IMR-90 (cell line): Measurements from ENCODE around the gene MED6. TPM values are rescaled to one million over a fixed set of nuclear protein-coding genes. Genes with fewer than 3 reads are reported as not detected.

Experiments
- ATAC-seq: fragments of 200-7000 bp; cut with Tn5 transposase; 2 replicates; pipeline ENCODE4 v1.9.1; 2020; ENCODE audit warnings: low read depth, mild to moderate bottlenecking, moderate library complexity
- BruUV-seq: library from RNA; stranded (reverse); fragments of 400-500 nt; replicated peaks from 2 replicates; lab custom pipeline; 2021; lab: Mats Ljungman, UMichigan
- CTCF ChIA-PET: fragments of 300-600 bp; formaldehyde crosslinking; extraction: SDS; loops from one replicate; lab custom pipeline; 2021; ENCODE audit warnings: antibody characterized with exemption; lab: Yijun Ruan, JAX
- POLR2A ChIA-PET: fragments of 300-600 bp; sonication (Branson Sonifier 250); formaldehyde crosslinking; loops from one replicate; lab custom pipeline; 2022; ENCODE audit warnings: antibody characterized with exemption; ENCODE audit not compliant: unreplicated experiment; lab: Charles Lee
- DNase-seq: peaks from one replicate; pipeline ENCODE4 v3.0.0; 2013
- H2AFZ ChIP-seq: replicated peaks from 2 replicates; pipeline ENCODE3; 2013; ENCODE audit warnings: low read length, mild to moderate bottlenecking; ENCODE audit not compliant: poor library complexity
- H2AK5ac ChIP-seq: 2 replicates; pipeline ENCODE4 v1.6.1; 2013; ENCODE audit warnings: low read depth, low read length, inconsistent platforms
- H2AK9ac ChIP-seq: replicated peaks from 2 replicates; pipeline ENCODE3; 2013; ENCODE audit warnings: mild to moderate bottlenecking, low read depth, low read length, moderate library complexity; ENCODE audit not compliant: poor library complexity
- H2BK120ac ChIP-seq: 2 replicates; pipeline ENCODE4 v1.6.1; 2013; ENCODE audit warnings: low read depth, low read length, inconsistent platforms
- H2BK15ac ChIP-seq: 3 replicates; pipeline ENCODE4 v1.6.1; 2013; ENCODE audit warnings: low read depth, low read length, inconsistent platforms
- H2BK20ac ChIP-seq: 2 replicates; pipeline ENCODE4 v1.6.1; 2013; ENCODE audit warnings: low read depth, mild to moderate bottlenecking, inconsistent platforms, low read length, moderate library complexity
- H2BK5ac ChIP-seq: 2 replicates; pipeline ENCODE4 v1.6.1; 2013; ENCODE audit warnings: mild to moderate bottlenecking, low read depth, low read length, inconsistent platforms; ENCODE audit not compliant: poor library complexity, severe bottlenecking
- H3K14ac ChIP-seq: replicated peaks from 2 replicates; pipeline ENCODE4 v1.6.1; 2013; ENCODE audit warnings: low read depth, low read length, inconsistent platforms
- H3K18ac ChIP-seq: 2 replicates; pipeline ENCODE4 v1.6.1; 2013; ENCODE audit warnings: low read depth, low read length, control low read depth
- H3K23ac ChIP-seq: 2 replicates; pipeline ENCODE4 v1.6.1; 2013; ENCODE audit warnings: low read depth, low read length, inconsistent platforms
- H3K27ac ChIP-seq: 2 replicates; pipeline ENCODE4 v1.5.1; 2013; ENCODE audit warnings: mild to moderate bottlenecking, control low read depth, low read length; ENCODE audit not compliant: insufficient read depth
- H3K27me3 ChIP-seq: 2 replicates; pipeline ENCODE4 v1.6.1; 2013; ENCODE audit warnings: low read length; ENCODE audit not compliant: control insufficient read depth, insufficient read depth
- H3K36me3 ChIP-seq: 2 replicates; pipeline ENCODE4 v1.6.1; 2013; ENCODE audit warnings: low read length, mixed read lengths; ENCODE audit not compliant: control insufficient read depth, insufficient read depth
- H3K4ac ChIP-seq: 2 replicates; pipeline ENCODE4 v1.6.1; 2013; ENCODE audit warnings: low read depth, low read length, inconsistent platforms
- H3K4me1 ChIP-seq: 2 replicates; pipeline ENCODE4 v1.6.1; 2013; ENCODE audit warnings: low read length, mixed read lengths; ENCODE audit not compliant: control insufficient read depth, insufficient read depth
- H3K4me2 ChIP-seq: 2 replicates; pipeline ENCODE4 v1.6.1; 2013; ENCODE audit warnings: low read depth, mild to moderate bottlenecking, control low read depth, low read length, moderate library complexity
- H3K4me3 ChIP-seq: 2 replicates; pipeline ENCODE4 v1.5.1; 2013; ENCODE audit warnings: low read depth, mild to moderate bottlenecking, control low read depth, low read length, moderate library complexity; ENCODE audit not compliant: insufficient read depth
- H3K56ac ChIP-seq: 2 replicates; pipeline ENCODE4 v1.6.1; 2013; ENCODE audit warnings: low read length, inconsistent platforms; ENCODE audit not compliant: insufficient read depth; ENCODE audit errors: extremely low read depth
- H3K79me1 ChIP-seq, 2 experiments: 2 replicates each; pipeline ENCODE4 v1.6.1; 2013; ENCODE audit warnings: low read length in 2 of 2, inconsistent platforms in 1 of 2, low read depth in 1 of 2
- H3K9ac ChIP-seq: 2 replicates; pipeline ENCODE4 v1.6.1; 2013; ENCODE audit warnings: low read depth, low read length, control low read depth
- H3K9me1 ChIP-seq: 2 replicates; pipeline ENCODE4 v1.6.1; 2013; ENCODE audit warnings: low read length, inconsistent platforms; ENCODE audit not compliant: insufficient read depth
- H3K9me3 ChIP-seq: 2 replicates; pipeline ENCODE4 v1.6.1; 2013; ENCODE audit warnings: low read length; ENCODE audit not compliant: control insufficient read depth, insufficient read depth
- H4K20me1 ChIP-seq: 2 replicates; pipeline ENCODE4 v1.6.1; 2013; ENCODE audit warnings: low read length, inconsistent platforms; ENCODE audit not compliant: insufficient read depth
- H4K5ac ChIP-seq: 2 replicates; pipeline ENCODE4 v1.6.1; 2013; ENCODE audit warnings: mild to moderate bottlenecking, low read depth, low read length, control low read depth
- H4K8ac ChIP-seq, 2 experiments: 2 replicates each; pipeline ENCODE4 v1.6.1; 2013; ENCODE audit warnings: low read depth in 2 of 2, low read length in 2 of 2, control low read depth in 1 of 2, inconsistent platforms in 1 of 2
- H4K91ac ChIP-seq: 2 replicates; pipeline ENCODE4 v1.6.1; 2013; ENCODE audit warnings: low read depth, low read length, inconsistent platforms; ENCODE audit not compliant: insufficient read depth
- BHLHE40 ChIP-seq: fragments of 150-350 bp; IDR thresholded peaks from 2 replicates; pipeline ENCODE4 v1.6.1; 2016; ENCODE audit warnings: mild to moderate bottlenecking, low read depth, low read length
- CEBPB ChIP-seq: IDR thresholded peaks from 2 replicates; pipeline ENCODE4 v1.6.1; 2012; ENCODE audit warnings: low read depth, low read length, improper control_type of control experiment
- CHD1 ChIP-seq: IDR thresholded peaks from 2 replicates; pipeline ENCODE4 v1.6.1; 2012; ENCODE audit warnings: low read depth, low read length, improper control_type of control experiment
- MAFK ChIP-seq: IDR thresholded peaks from 2 replicates; pipeline ENCODE4 v1.6.1; 2012; ENCODE audit warnings: low read depth, low read length, improper control_type of control experiment
- MAZ ChIP-seq: IDR thresholded peaks from 2 replicates; pipeline ENCODE4 v1.6.1; 2012; ENCODE audit warnings: low read depth, mild to moderate bottlenecking, low read length, improper control_type of control experiment, moderate library complexity, borderline replicate concordance
- MXI1 ChIP-seq: IDR thresholded peaks from 2 replicates; pipeline ENCODE4 v1.6.1; 2012; ENCODE audit warnings: low read depth, mild to moderate bottlenecking, low read length, moderate library complexity, borderline replicate concordance
- NFE2L2 ChIP-seq: fragments of 150-350 bp; IDR thresholded peaks from 2 replicates; pipeline ENCODE4 v1.6.1; 2016; ENCODE audit warnings: low read depth, mild to moderate bottlenecking, low read length
- POLR2A ChIP-seq: IDR thresholded peaks from 2 replicates; pipeline ENCODE4 v1.6.1; 2012; ENCODE audit warnings: mild to moderate bottlenecking, low read depth, low read length
- RAD21 ChIP-seq: IDR thresholded peaks from 2 replicates; pipeline ENCODE4 v1.6.1; 2012; ENCODE audit warnings: low read length, improper control_type of control experiment
- RCOR1 ChIP-seq: IDR thresholded peaks from 2 replicates; pipeline ENCODE4 v1.6.1; 2012; ENCODE audit warnings: mild to moderate bottlenecking, low read length, improper control_type of control experiment; ENCODE audit not compliant: insufficient replicate concordance
- RFX5 ChIP-seq: IDR thresholded peaks from 2 replicates; pipeline ENCODE4 v1.8.0; 2012; ENCODE audit warnings: low read depth, mild to moderate bottlenecking, low read length, moderate library complexity
- SMC3 ChIP-seq: fragments of 150-350 bp; IDR thresholded peaks from 2 replicates; pipeline ENCODE4 v1.6.1; 2016; ENCODE audit warnings: low read depth, mild to moderate bottlenecking, antibody characterized with exemption, low read length, moderate library complexity
- WGBS, 2 experiments: methylation state at CpG; one replicate each; pipeline versions ENCODE4 v1.1.5 to v1.1.7; 2013; ENCODE audit warnings: missing lambda C conversion rate in 2 of 2; ENCODE audit not compliant: insufficient read length in 1 of 2; ENCODE audit errors: extremely low coverage in 2 of 2; 5-methylcytosine and 5-hydroxymethylcytosine counted together
- dilution Hi-C: fragments of 300-500 bp; cut with HindIII; formaldehyde crosslinking; loops from one replicate; pipeline ENCODE4 v1.14.3; 2018; ENCODE audit warnings: low sequenced_read_pairs; ENCODE audit not compliant: unreplicated experiment
- in situ Hi-C: fragments of 300-500 bp; cut with MboI; formaldehyde crosslinking; loops from 3 replicates; pipeline ENCODE4 v1.14.3; 2019; ENCODE audit warnings: low sequenced_read_pairs, inconsistent platforms, mixed read lengths
- intact Hi-C: fragments of 100-400 bp; cut with micrococcal nuclease; formaldehyde crosslinking; loops from 2 replicates; pipeline ENCODE4 v1.10.0; 2022
- polyA plus RNA-seq, 3 experiments: library from polyadenylated mRNA; depleted of rRNA; stranded (reverse); fragments of >200 nt; gene quantifications; 2 replicates each; pipeline ENCODE4 v1.2.3, GENCODE V29; 2012; ENCODE audit warnings: low replicate concordance in 1 of 3
- total RNA-seq: library from RNA; depleted of rRNA; stranded (reverse); fragments of >200 nt; gene quantifications from 2 replicates; pipeline ENCODE4 v1.2.3, GENCODE V29; 2012
- TF ChIP-seq, protein P1 (sequence below): conservative IDR thresholded peaks from 2 replicates; pipeline ENCODE4 v1.5.1; 2012; ENCODE audit warnings: mild to moderate bottlenecking, low read depth, low read length, improper control_type of control experiment
- TF ChIP-seq, protein P2 (sequence below): fragments of 150-350 bp; IDR thresholded peaks from 2 replicates; pipeline ENCODE4 v1.6.1; 2016; ENCODE audit warnings: low read depth, mild to moderate bottlenecking, low read length, moderate library complexity, borderline replicate concordance

MED6 gene
- total and polyA plus RNA-seq, 2 of the 4 experiments (the other 2 are of a cell fraction): 24.3 to 31.5 TPM

DNA sequence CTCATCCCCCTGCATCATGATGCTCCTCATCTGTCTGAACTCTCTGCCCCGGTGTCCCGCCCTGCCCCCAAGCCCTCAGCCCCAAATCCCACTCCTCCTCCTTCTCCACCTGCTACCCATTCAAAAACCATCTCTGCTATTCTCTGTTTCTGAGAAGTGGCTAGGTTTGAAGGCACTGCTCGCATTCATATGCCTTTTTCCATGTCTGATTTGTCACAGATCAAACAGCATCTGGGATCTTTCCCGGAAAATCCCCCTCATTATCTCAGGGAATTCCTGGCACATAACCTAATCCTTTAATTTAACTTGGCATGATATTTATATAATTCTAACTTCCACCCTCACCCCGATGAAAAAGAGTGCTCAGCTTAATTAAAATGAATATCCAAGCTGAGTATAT, 62.4 kb downstream of the MED6 start:
- no peak for ATAC-seq
- CTCF ChIA-PET: no interaction called here
- H3K14ac ChIP-seq: no peak overlapping the region
- H4K8ac ChIP-seq: no peak overlapping the region
- no peak overlapping the region for H3K4me2 ChIP-seq
- no peak overlapping the region for H2BK120ac ChIP-seq
- no peak overlapping the region for H3K56ac ChIP-seq
- H2BK5ac ChIP-seq: no peak overlapping the region
- H2BK20ac ChIP-seq: no peak overlapping the region
- dilution Hi-C loops: no loop called here
- H3K9me1 ChIP-seq: no peaks in the 10 kb centered on the region
- no peak for DNase-seq
- BruUV-seq: no TSS peak
- TF ChIP-seq CHD1 (no peak), POLR2A (no peak), RFX5 (no peak), NFE2L2 (no peak), RCOR1 (no peak), BHLHE40 (no peak), MAZ (no peak), MXI1 (no peak), MAFK (no peak), RAD21 (no peak), CEBPB (no peak), SMC3 (no peak)
- TF ChIP-seq, protein P1, sequence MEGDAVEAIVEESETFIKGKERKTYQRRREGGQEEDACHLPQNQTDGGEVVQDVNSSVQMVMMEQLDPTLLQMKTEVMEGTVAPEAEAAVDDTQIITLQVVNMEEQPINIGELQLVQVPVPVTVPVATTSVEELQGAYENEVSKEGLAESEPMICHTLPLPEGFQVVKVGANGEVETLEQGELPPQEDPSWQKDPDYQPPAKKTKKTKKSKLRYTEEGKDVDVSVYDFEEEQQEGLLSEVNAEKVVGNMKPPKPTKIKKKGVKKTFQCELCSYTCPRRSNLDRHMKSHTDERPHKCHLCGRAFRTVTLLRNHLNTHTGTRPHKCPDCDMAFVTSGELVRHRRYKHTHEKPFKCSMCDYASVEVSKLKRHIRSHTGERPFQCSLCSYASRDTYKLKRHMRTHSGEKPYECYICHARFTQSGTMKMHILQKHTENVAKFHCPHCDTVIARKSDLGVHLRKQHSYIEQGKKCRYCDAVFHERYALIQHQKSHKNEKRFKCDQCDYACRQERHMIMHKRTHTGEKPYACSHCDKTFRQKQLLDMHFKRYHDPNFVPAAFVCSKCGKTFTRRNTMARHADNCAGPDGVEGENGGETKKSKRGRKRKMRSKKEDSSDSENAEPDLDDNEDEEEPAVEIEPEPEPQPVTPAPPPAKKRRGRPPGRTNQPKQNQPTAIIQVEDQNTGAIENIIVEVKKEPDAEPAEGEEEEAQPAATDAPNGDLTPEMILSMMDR: no peak
- TF ChIP-seq, protein P2, sequence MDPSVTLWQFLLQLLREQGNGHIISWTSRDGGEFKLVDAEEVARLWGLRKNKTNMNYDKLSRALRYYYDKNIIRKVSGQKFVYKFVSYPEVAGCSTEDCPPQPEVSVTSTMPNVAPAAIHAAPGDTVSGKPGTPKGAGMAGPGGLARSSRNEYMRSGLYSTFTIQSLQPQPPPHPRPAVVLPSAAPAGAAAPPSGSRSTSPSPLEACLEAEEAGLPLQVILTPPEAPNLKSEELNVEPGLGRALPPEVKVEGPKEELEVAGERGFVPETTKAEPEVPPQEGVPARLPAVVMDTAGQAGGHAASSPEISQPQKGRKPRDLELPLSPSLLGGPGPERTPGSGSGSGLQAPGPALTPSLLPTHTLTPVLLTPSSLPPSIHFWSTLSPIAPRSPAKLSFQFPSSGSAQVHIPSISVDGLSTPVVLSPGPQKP: no peak
- POLR2A ChIA-PET: no interaction called here
- WGBS, 2 experiments: no CpG with 5 or more reads among the region's 5 CpGs
- H3K27ac ChIP-seq: no peak overlapping the region
- no peak overlapping the region for H2AK9ac ChIP-seq
- no peaks in the 10 kb centered on the region for H3K36me3 ChIP-seq
- no peak overlapping the region for H3K18ac ChIP-seq
- no peak overlapping the region for H2AFZ ChIP-seq
- H4K5ac ChIP-seq: no peak overlapping the region
- no peaks in the 10 kb centered on the region for H3K79me1 ChIP-seq
- no peaks in the 10 kb centered on the region for H3K27me3 ChIP-seq
- H3K4ac ChIP-seq: no peak overlapping the region
- no peak overlapping the region for H3K23ac ChIP-seq
- no peak overlapping the region for H3K9ac ChIP-seq
- no peak overlapping the region for H3K4me3 ChIP-seq
- in situ Hi-C loops: no loop called here
- peaks cover 2% of the 10 kb centered on the region; the same call in 1 of the 2 replicates for H3K9me3 ChIP-seq
- H4K20me1 ChIP-seq: no peaks in the 10 kb centered on the region
- intact Hi-C loops: no loop called here
- H2BK15ac ChIP-seq: no peak overlapping the region
- H2AK5ac ChIP-seq: no peak overlapping the region
- no peak overlapping the region for H4K91ac ChIP-seq
- H3K4me1 ChIP-seq: no peaks in the 10 kb centered on the region
